Mucosa of rectum (tissue), 2 donors: ENCODE data around the gene HDAC9.

Experiments
- H3K27ac ChIP-seq, 2 donors: one replicate each; pipeline ENCODE4 v1.7.0; 2013; ENCODE audit warnings: inconsistent platforms in 2 of 2, low read depth in 2 of 2, low read length in 2 of 2
- H3K27me3 ChIP-seq, 2 donors: one replicate each; pipeline ENCODE4 v1.7.0; 2013; ENCODE audit warnings: low read length in 2 of 2; ENCODE audit not compliant: control insufficient read depth in 2 of 2, insufficient read depth in 2 of 2
- H3K36me3 ChIP-seq, 2 donors: one replicate each; pipeline ENCODE4 v1.7.0; 2013; ENCODE audit warnings: low read length in 2 of 2; ENCODE audit not compliant: control insufficient read depth in 2 of 2, insufficient read depth in 2 of 2
- H3K4me1 ChIP-seq, 2 donors: one replicate each; pipeline ENCODE4 v1.7.0; 2013; ENCODE audit warnings: low read length in 2 of 2, mild to moderate bottlenecking in 1 of 2; ENCODE audit not compliant: control insufficient read depth in 2 of 2, insufficient read depth in 2 of 2
- H3K4me3 ChIP-seq, 2 donors: one replicate each; pipeline ENCODE4 v1.7.0; 2013; ENCODE audit warnings: low read length in 2 of 2
- H3K9ac ChIP-seq, 2 donors: one replicate each; pipeline ENCODE4 v1.7.0; 2013; ENCODE audit warnings: low read length in 2 of 2, low read depth in 1 of 2, mild to moderate bottlenecking in 1 of 2
- H3K9me3 ChIP-seq, 2 donors: one replicate each; pipeline ENCODE4 v1.7.0; 2013; ENCODE audit warnings: low read length in 2 of 2; ENCODE audit not compliant: control insufficient read depth in 2 of 2
- donor health status: healthy.
- donor health status: Normal muscosa, but diverticular disease.

HDAC9 gene

DNA sequence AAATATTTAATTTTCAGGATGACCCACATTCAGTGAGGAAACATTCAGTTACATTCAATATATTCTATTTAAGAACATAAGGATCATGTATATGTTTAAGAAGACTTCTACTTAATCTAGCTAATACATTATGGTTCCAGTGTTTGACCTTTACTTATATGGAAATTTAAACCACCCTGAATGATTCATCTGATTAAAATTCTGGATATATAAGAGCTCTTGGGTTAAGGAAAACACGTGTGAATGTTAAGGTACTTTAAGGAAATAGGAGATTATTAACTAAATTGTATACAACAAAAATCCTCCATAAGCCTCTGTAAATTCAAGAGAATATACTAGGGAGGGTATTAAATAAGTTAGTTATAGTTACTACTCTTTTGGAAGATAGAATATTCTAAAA, 40.9 kb downstream of the HDAC9 start:
- Histone ChIP-seq H3K4me3 (no peak overlapping the region), H3K36me3 (no peaks in the 10 kb centered on the region), H3K9ac (no peak overlapping the region), H3K9me3 (no peaks in the 10 kb centered on the region), H3K27ac (no peak overlapping the region), H3K27me3 (no peaks in the 10 kb centered on the region), H3K4me1 (peaks cover 0 to 3% of the 10 kb centered on the region in 2 donors)

DNA sequence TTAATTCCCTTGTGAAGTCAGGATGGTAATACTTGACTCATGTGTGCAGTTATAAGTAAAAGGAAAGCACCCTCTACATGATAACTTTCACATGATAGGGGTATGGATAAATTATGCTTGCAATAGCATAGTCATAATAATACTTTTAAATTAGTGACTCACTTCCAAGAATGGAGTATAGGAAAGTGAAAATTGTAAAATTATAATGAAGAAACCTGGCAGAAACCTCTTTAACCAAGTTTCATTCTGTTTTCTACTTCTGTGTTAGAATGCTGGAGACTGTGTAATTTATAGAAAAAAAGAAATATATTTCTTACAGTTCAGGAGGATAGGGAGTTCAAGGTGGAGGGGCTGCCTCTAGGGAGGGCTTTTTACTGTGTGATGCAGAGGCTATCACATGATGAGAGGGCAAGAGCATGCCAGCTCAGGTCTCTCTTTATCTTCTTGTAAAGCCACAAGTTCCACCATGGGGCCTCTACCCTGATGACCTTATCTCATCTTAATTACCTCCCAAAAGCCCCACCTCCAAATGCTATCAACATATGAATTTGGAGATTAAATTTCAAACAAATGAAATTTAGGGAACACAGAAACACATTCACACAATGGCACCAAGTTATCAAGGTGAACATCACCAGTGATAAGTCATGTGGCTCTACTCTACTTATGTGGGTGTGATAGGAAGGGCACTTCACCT, 43.2 kb downstream of the HDAC9 start:
- H3K27me3 ChIP-seq, result no peaks in the 10 kb centered on the region
- H3K27ac ChIP-seq, result no peak overlapping the region
- no peaks in the 10 kb centered on the region for H3K9me3 ChIP-seq
- no peaks in the 10 kb centered on the region for H3K36me3 ChIP-seq
- no peak overlapping the region for H3K9ac ChIP-seq
- H3K4me1 ChIP-seq, result peaks cover 0 to 3% of the 10 kb centered on the region in 2 donors
- no peak overlapping the region for H3K4me3 ChIP-seq

DNA sequence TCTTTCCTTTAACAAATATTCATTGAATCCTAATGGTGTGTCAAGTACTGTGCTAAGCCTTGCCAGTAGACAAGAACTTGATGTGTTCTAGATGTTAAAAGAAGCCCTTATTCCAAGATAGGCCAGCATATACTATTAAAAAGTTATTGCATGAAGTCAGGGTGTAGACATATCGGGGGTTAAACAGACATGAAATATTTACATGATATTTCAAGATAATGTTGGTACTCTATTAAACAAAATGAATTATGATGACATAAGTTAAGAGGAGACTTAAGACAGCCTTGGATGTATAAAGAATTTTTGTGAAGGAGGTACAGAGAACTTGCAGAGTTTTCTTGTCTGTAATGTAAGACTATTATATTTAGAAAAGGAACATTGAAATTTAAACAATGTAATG, 44.8 kb downstream of the HDAC9 start:
- Histone ChIP-seq H3K27ac (no peak overlapping the region), H3K36me3 (no peaks in the 10 kb centered on the region), H3K4me1 (peaks cover 0 to 3% of the 10 kb centered on the region in 2 donors), H3K4me3 (no peak overlapping the region), H3K9me3 (no peaks in the 10 kb centered on the region), H3K27me3 (no peaks in the 10 kb centered on the region), H3K9ac (no peak overlapping the region)

DNA sequence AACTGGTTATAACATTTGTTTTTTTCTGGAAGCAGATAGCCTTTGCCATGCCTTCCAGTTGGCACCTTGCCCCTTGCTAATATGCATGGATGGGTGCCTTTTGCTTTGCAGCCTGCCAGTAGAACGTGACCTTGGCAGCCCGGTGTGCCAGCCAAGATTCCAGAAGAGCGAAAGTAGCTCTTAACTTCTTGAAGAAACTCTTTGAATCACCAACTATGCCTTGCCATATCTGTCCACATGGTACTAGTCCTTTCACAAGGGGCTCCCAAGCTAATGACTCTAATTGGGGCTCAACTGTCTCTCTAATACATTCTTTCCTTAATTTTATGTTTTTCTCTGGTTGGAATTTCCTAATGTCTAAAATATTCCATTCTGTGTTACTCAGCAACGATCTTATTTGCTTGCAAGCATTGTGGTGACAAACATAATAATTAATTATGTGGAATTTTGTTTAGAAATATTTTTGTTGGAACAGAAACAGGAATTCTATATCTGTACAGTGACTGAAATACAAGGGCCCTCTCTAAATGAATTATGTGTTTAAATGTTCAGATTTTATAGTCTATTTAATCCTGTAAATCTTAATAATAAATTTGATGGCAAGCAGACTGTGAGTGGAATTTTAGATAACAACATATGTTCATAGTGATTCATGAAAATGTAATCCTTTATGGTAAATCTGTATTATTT, 45.8 kb downstream of the HDAC9 start:
- no peak overlapping the region for H3K27ac ChIP-seq
- peaks cover 0 to 3% of the 10 kb centered on the region in 2 donors for H3K4me1 ChIP-seq
- H3K4me3 ChIP-seq, result no peak overlapping the region
- no peaks in the 10 kb centered on the region for H3K36me3 ChIP-seq
- H3K27me3 ChIP-seq, result no peaks in the 10 kb centered on the region
- H3K9ac ChIP-seq, result no peak overlapping the region
- H3K9me3 ChIP-seq, result no peaks in the 10 kb centered on the region

- no peak overlapping the region for H3K4me3 ChIP-seq
- peak overlapping the region in 1 of 2 donors; percentile 13 for H3K27ac ChIP-seq
- no peak overlapping the region for H3K9ac ChIP-seq
- H3K27me3 ChIP-seq, result no peaks in the 10 kb centered on the region
- H3K9me3 ChIP-seq, result no peaks in the 10 kb centered on the region
- H3K4me1 ChIP-seq, result peaks cover 0 to 3% of the 10 kb centered on the region in 2 donors
- no peaks in the 10 kb centered on the region for H3K36me3 ChIP-seq
Measured at GRCh38 chr7:18541871-18542212, 46.3 kb downstream of the HDAC9 start.

DNA sequence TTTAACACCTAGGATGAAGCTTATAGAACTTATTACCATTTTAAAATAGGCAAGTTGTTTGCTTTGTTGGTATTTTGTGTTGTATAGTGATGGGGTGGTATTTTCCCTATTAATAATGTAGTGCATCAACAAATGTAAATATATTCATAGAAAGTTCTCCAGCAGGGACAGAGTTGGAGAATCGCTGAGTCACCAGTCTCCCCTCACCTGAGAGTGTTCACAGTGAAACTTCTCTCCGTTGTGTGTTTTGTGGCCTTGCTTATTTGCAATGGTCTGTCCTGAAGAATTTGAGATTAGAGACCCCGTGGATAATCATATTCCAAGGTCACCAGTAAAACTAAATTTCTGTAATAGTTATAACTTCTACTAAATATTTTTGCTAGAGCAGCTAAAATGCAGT, 51.0 kb downstream of the HDAC9 start:
- no peaks in the 10 kb centered on the region for H3K36me3 ChIP-seq
- H3K4me3 ChIP-seq, result no peak overlapping the region
- no peak overlapping the region for H3K9ac ChIP-seq
- H3K27ac ChIP-seq, result no peak overlapping the region
- H3K4me1 ChIP-seq, result no peaks in the 10 kb centered on the region
- no peaks in the 10 kb centered on the region for H3K9me3 ChIP-seq
- no peaks in the 10 kb centered on the region for H3K27me3 ChIP-seq

- no peaks in the 10 kb centered on the region for H3K4me1 ChIP-seq
- H3K27ac ChIP-seq, result no peak overlapping the region
- no peaks in the 10 kb centered on the region for H3K36me3 ChIP-seq
- no peak overlapping the region for H3K9ac ChIP-seq
- H3K9me3 ChIP-seq, result no peaks in the 10 kb centered on the region
- no peaks in the 10 kb centered on the region for H3K27me3 ChIP-seq
- no peak overlapping the region for H3K4me3 ChIP-seq
Measured at GRCh38 chr7:18547509-18548187, 52.1 kb downstream of the HDAC9 start.

- Histone ChIP-seq H3K36me3 (no peaks in the 10 kb centered on the region), H3K9ac (no peak overlapping the region), H3K9me3 (no peaks in the 10 kb centered on the region), H3K27me3 (no peaks in the 10 kb centered on the region), H3K4me1 (no peaks in the 10 kb centered on the region), H3K27ac (no peak overlapping the region), H3K4me3 (no peak overlapping the region)
Measured at GRCh38 chr7:18548534-18548933, 53.0 kb downstream of the HDAC9 start.

- Histone ChIP-seq H3K9me3 (no peaks in the 10 kb centered on the region), H3K36me3 (no peaks in the 10 kb centered on the region), H3K4me1 (no peaks in the 10 kb centered on the region), H3K9ac (no peak overlapping the region), H3K4me3 (no peak overlapping the region), H3K27me3 (no peaks in the 10 kb centered on the region), H3K27ac (no peak overlapping the region)
Measured at GRCh38 chr7:18550574-18550973, 55.0 kb downstream of the HDAC9 start.

- no peak overlapping the region for H3K27ac ChIP-seq
- H3K4me1 ChIP-seq, result no peaks in the 10 kb centered on the region
Measured at GRCh38 chr7:18552316-18552916, 56.9 kb downstream of the HDAC9 start.

More at GRCh38 chr7:18552316-18552916, 56.9 kb downstream of the HDAC9 start:
- H3K27me3 ChIP-seq, result no peaks in the 10 kb centered on the region
- no peak overlapping the region for H3K9ac ChIP-seq
- no peaks in the 10 kb centered on the region for H3K9me3 ChIP-seq
- H3K36me3 ChIP-seq, result no peaks in the 10 kb centered on the region
- no peak overlapping the region for H3K4me3 ChIP-seq
